Activated CD8-positive, alpha-beta memory T cell treated with anti-CD3 and anti-CD28 coated beads, Interleukin-2, amount 50 U/mL, for 4 hours (primary cell): ENCODE data around the gene GPR155.
A peak's percentile ranks its signal among the peaks of the same experiment; 100 is the strongest.
"Not testable (repeated sequence)": the region's sequence is repeated elsewhere in the genome, so short reads cannot be mapped to it uniquely, and the experiment has no call there.

Experiments
- DNase-seq: peaks from one replicate; pipeline ENCODE4 v3.0.0-alpha.2; 2020

Gene GPR155

GRCh38 chr2:174431902-174432301 lies 54.9 kb downstream of the GPR155 start:
- no peak for DNase-seq

DNA sequence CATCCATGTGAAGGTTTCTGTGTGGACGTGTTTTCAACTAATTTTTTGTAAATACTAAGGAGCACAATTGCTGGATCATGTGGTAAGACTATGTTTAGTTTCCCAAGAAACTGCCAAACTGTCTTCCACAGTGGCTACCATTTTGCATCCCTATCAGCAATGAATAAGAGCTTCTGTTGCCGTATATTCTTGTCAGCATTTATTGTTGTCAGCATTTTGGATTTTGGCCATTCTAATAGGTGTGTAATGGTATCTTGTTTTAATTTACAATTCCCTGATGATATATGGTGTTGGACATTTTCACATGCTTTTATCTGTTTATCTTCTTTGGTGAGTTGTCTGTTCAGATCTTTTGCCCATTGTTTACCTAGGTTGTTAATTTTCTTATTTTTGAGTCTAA lies 56.8 kb downstream of the GPR155 start:
- no peak for DNase-seq

DNA sequence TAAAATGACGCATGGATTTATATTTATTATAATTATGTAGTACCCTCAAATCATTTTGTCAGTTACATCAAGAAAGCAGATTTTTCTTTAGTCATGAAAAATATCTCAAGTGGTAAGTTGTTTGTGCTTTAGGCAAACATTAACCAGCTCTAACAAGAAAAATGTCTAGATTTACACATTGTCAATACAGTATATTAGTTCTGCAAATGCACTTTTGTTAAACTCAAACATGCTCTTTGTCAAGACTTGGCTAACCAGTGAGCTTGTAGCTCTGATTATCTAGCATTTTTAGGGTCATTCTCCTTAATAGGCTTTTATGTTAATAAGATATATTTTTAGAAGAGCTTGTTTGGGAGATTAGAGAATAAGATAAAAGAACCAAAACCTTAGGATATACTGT lies 58.6 kb downstream of the GPR155 start:
- DNase-seq = no peak

DNA sequence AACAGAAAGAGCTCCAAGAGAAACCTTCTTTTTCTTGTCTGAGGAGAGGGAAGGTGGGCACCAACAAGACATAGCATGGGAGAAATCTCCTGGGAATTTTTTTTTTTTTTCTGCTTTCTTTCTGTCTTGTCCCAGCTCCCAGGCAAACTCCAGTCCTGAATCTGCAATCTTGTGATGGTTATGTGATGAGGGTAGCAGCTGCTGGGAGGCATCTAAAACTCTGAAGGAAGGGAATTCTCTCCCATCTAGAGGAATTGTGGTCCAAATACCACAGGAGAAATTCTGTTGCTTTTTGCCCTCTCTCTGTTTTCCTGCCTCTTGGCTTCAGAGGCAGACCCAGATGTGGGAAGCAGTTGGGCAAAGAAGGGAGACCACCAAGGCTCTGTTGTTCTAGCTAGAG lies 74.6 kb downstream of the GPR155 start:
- no peak for DNase-seq

GRCh38 chr2:174410039-174410438 lies 76.8 kb downstream of the GPR155 start:
- not testable (repeated sequence) for DNase-seq

DNA sequence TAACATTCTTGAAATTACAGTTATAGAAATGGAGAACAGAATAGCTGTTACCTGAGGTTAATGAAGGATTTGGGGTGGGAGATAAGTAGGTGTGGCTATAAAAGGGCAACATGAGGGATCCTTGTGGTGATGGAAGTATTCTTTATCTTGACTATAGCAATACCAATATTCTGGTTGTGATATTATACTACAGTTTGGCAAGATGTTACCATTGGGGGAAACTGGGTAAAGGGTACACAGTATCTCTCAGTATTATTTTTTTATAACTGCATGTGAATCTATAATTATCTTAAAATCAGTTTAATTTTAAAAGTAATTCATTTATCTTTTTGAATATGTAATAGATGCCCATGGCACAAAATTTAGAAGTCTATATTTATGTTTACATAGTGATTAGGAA lies 83.2 kb downstream of the GPR155 start:
- no peak for DNase-seq

DNA sequence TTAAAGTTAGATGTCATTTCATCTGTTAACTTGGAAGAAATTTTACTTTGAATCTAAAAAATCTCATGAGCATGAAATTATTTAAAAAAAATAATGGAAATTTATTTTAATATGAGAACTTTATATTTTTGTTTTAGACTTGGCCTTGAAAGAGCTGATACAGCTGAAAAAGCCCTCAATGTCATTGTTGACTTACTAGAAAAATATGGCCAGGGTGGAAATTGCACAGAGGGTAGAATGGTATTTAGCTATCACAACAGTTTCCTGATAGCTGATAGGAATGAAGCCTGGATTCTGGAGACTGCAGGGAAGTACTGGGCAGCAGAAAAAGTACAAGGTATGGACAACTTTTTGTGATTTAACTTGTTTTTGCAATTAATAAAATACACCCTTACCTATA lies 86.0 kb downstream of the GPR155 start:
- DNase-seq = no peak

- DNase-seq = no peak
These were observed 87.7 kb downstream of the GPR155 start for GRCh38 chr2:174399171-174399570.

GRCh38 chr2:174397773-174398172 lies 89.1 kb downstream of the GPR155 start:
- no peak for DNase-seq

GRCh38 chr2:174395969-174396630 lies 90.7 kb downstream of the GPR155 start:
- no peak for DNase-seq

DNA sequence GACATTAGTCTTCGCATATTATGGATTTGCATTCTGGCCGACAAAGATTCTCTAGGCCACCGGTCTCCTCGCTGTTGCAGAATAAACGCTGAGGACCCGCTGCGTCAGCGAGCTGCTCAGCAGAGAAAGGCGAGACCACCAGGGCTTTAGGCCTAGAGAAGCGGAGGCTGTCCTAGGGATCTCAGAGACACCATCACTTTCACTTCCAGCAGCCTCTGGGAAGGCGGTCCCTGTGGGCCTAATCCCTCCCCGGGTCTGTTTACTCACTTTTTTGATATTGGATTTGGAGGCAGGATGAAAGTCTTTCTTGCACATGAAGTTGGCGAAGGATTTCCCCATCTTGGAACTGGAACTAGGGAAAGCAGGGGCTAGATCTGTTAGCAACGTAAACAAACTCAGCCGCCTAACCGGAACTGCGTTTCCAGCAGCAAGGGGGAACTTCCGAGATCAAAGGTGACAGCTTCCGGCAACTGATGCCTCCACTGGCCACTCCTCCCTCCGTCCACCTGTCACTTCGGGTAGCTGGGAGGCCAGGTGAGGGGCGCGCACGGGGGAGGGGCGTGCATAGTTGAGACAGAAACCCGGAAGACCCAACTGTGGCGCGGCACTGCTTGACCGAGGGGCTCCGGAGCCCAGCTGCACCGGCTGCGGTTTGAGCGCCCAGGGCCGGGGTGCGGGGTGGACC lies 91.4 kb downstream of the GPR155 start, which contains the start of gene SCRN3:
Gene SCRN3, plus strand, starts transcription at position 447 of the 685 bp plus-strand sequence. CDS start 2,554 bp downstream, outside the sequence.
- DNase-seq = peak; percentile 69

- DNase-seq = no peak
These were observed 94.1 kb downstream of the GPR155 start for GRCh38 chr2:174392706-174393105.

DNA sequence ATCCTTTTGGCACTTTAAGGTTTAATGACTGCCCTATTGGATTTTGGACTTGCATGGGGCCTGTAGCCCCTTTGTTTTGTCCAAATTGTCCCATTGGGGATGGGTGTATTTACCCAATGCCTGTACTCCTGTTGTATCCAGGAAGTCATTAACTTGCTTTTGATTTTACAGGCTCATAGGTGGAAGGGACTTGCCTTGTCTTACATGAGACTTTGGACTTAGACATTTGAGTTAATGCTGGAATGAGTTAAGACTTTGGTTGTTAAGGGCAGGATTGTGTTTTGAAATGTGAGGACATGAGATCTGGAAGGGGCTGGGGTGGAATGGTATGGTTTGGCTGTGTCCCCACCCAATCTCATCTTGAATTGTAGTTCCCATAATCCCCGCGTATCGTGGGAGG lies 96.5 kb downstream of the GPR155 start:
- DNase-seq = not testable (repeated sequence)

- no peak for DNase-seq
These were observed 97.3 kb downstream of the GPR155 start for GRCh38 chr2:174389542-174389941.

GRCh38 chr2:174388706-174389105 lies 98.1 kb downstream of the GPR155 start:
- not testable (repeated sequence) for DNase-seq

GRCh38 chr2:174385201-174385600 lies 101.6 kb downstream of the GPR155 start:
- no peak for DNase-seq

GRCh38 chr2:174383796-174384195 lies 103.0 kb downstream of the GPR155 start:
- DNase-seq = no peak
